Right lung (tissue), 5 donors: ENCODE data around the gene GHRHR. TPM values are rescaled to one million over a fixed set of nuclear protein-coding genes. Genes with fewer than 3 reads are reported as not detected.

Experiments used
- DNase-seq, 2 donors: peaks; one replicate each; pipeline ENCODE4 v3.0.0-alpha.2; 2013
- polyA plus RNA-seq, 5 donors: library from polyadenylated mRNA; unstranded; fragments of 120-200 nt; gene quantifications; one replicate each; pipeline versions ENCODE4 v1.2.1 to v1.2.3, GENCODE V29; 2013; ENCODE audit warnings: inconsistent platforms in 1 of 5, low replicate concordance in 1 of 5; ENCODE audit not compliant: insufficient read length in 5 of 5, insufficient read depth in 1 of 5

Gene GHRHR
- polyA plus RNA-seq, 5 donors, result 0.52 TPM; not detected in 4

DNA sequence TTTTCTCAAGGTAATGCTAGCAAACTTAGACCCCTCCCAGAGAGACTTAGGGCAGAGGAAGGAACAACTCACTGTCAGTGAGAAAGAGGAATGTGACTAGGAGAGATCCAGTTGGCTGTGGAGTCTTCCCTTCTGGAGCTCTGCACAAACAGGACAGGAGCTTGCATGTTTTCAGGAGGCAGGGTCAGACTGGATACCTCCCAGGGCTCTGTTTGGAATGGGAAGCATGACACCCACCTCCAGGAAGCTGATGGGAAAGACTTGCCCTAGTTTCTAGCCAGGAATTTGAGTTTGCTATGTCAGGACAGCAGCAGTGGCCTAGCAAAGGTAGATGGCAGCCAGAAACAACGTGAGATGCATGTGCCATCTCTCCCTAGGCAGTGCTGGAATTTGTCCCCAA lies 40.6 kb downstream of the GHRHR start:
- DNase-seq, result no peak

DNA sequence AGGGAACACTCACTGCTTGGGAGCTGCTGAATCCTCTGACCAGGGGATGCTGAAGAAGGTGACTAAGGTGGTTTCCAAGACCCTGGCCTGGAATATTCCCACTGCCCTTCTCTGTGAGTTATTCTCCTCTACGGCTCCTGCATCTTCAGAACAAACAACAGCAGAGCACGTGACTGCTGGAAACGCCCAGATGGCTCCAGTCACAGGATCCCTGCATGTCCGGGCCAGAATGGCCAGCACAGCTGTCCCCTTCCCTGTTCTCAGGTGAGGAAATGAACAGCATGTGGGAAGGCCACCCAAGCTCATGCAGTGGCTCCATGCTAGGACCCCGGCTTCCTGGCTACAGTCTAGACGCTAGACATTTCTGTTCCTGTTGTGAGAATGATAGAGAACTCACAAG lies 43.1 kb downstream of the GHRHR start:
- no peak for DNase-seq

DNA sequence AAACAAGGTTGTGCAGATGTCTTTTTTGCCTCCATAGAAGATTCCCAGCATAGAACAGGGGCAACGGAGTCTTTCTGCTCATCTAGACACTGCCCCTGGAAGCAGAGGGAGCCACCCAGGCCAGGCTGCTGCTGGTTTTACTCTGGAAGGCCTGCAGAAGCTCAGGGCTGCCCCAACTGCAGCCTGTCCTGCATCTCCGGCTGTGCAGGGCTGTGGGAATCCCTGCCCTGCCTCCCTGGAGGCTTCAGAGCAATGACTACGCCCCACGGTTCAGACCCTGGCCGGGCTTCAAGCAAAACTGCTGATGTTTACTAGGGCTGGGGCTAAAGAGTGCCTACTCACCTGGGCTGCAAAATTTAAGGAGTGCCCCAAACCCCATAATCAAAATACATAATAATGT lies 43.9 kb downstream of the GHRHR start:
- no peak for DNase-seq

DNA sequence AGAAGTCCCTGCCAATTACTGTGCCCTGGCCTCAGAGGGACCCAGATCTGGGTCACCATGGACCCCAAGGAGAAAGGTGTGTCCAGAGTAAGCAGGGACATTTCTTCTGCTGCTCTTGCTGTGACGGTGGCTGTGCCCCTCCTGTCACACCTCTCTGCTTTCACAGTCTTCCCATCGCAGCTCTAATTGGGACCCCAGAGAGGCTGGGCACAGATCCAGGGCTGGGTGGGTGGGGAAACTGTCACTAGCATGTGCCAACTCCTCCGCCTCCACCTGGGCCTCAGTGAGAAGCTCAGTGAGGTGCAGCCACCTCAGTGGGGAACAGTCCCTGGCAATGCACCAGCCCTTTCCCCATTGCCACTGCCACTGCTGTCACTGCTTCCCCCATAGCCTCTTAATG lies 51.1 kb downstream of the GHRHR start:
- DNase-seq, result no peak

DNA sequence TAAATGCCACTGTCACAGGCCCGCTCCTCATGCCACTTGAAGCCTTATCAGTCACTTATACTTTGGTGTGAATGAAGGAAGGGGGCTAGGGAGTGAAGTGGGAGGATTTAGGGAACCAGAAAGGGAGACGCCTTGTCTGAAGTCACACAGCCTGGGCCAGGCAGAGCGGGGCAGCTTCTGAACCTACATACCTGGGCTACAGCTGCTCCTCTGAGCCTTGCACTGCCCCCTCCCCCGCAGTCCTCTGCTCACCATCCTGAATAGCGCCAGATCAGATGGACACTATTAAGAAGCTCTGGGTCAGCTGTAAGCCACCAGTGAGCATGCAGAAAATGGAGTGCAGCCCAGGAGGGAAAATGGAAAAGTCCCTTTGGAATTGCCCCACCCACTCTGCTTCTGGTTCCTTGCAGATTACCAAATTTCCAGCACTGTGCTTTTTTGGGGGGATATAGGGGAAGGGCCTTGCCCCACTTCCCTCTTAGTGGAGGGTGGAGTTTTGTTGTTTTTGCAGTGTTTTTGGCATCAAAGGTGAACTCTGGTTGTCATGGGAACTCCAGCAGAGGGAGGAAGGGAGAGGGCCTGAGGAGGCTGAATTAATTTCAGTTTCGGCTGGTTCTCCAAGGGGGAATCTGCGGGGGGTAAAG lies 53.4 kb downstream of the GHRHR start:
- no peak for DNase-seq

DNA sequence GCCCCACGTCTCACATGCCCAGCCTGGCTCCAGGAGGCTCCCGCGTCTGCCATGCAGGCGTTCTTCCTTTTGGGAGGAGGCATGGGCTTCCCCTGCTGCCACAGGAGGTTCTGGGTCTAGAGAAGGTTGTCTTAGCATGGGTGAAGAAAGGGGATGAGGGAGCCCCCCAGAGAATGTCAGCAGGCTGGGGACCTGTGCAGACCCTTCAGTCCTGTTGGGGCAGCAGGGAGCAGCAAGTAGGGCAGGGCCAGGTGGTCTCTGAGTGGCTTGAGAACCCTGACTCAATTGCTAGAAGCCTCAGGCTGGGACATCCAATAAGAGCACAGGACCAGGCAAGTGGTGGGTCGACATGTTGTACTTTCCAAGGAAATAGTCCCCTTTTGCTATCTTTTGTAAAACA lies 54.0 kb downstream of the GHRHR start:
- no peak for DNase-seq

DNA sequence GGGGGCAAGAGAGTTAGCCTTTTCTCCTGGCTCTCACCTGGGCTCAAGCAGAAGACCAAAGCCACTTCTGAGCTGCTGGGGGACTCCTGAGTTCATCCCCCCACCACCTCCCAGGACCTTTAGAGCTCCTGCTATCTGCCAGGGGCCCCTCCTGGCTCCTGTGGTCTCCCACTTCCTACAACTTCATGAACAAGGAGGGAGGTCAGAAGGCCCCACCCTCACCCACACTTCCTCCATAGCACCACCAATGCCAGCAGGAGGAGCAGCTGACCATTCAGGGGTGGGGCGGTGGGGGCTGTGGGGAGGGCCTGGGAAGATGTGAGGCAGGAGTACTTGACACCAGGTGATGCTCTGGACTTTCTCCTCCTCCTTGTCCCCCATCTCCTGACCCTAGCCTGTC lies 55.8 kb downstream of the GHRHR start:
- DNase-seq, result no peak

DNA sequence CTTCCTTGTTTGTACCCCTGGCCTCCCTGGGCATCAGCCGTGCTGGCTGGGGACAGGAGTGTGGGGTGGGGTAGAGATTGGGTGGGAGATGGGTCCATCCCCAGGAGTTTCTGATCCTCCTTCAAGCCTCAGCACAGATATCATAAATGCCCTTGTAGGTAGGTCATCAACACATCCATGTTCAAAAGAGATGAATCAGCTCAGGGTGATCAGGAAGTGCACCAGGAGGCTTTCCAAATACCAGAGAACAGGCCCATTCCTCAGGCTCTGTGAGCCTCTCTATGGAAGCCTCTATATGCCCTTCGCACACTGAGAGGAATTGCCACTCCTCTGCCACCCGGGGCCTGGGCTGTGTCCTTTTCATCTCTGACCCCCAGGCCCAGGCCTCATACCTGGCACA lies 56.4 kb downstream of the GHRHR start:
- DNase-seq, result no peak

DNA sequence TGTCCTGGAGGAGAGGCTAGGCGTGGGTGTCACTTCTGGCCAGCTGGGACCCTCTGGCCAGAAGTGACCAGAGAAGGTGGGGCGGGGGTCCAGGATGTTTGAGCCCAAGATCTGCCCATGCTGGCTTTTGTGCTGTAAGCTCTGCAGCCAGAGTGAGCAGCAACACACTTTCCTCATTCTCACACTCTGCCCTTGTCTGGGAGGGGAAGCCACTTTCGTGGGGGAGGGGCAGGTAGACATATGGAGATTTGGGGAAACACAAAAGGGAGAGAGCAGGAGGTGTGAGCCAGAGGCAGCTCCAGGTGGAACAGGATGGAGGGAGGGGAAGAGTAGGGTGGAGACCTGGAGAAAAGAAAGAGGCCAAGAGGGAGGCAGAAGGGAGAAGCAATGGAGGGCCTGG lies 56.9 kb downstream of the GHRHR start:
- DNase-seq, result no peak

DNA sequence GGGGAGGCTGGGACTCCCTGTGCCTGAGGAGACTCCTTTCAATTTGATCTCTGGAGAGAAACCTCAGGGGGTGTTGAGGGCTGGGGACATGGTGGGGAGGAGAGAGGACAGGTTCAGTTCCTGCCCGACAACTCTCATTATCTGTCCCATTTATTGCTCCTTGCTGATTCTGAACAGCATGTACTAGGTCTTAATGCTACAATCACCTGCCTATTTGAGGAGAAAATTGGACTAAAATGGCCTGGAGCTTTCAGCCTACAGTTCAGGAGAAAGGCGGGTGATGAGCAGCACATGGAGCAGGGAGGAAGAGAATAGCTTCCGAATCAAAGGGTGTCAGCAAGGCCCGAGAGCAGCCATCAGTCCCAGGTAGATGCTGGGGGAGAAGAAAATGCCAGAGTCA lies 58.4 kb downstream of the GHRHR start:
- DNase-seq, result no peak

DNA sequence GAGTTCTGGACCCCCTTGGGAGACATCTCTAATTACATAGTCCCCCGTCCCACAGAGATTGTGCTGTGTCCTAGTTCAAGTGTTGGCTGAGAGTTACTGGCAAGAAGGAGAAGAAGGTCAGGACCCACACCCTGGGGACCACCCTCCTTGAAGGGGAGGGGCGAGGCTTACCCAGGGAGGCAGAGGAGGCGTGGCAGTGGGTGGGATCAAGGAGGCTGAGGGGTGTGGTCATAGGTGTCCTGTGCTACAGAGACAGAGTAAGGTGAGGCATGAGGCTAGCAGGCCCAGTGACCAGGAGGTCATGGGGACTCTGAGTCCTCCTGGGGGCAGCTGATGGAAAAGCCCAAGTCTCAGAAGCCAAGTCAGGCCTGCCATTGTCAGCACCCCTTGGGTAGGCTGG lies 59.0 kb downstream of the GHRHR start:
- no peak for DNase-seq

DNA sequence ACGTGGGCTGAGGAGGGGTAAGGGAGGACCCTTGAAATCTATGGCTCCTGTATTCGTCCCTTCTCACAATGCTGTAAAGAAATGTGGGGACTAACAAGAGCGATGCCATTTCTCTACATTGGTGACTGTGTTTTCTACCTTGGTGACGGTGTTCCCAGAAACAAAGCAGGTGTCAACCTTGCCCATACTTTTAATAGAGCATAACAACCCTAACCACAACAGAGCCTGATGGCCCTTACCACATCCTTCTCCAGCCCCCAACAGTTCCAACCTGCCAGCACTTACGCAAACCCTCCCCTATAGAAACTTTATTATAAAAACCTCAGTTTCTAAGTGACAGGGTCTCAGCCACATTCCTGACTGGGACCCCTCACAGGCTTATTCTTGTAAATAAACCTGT lies 60.1 kb downstream of the GHRHR start:
- DNase-seq, result no peak

DNA sequence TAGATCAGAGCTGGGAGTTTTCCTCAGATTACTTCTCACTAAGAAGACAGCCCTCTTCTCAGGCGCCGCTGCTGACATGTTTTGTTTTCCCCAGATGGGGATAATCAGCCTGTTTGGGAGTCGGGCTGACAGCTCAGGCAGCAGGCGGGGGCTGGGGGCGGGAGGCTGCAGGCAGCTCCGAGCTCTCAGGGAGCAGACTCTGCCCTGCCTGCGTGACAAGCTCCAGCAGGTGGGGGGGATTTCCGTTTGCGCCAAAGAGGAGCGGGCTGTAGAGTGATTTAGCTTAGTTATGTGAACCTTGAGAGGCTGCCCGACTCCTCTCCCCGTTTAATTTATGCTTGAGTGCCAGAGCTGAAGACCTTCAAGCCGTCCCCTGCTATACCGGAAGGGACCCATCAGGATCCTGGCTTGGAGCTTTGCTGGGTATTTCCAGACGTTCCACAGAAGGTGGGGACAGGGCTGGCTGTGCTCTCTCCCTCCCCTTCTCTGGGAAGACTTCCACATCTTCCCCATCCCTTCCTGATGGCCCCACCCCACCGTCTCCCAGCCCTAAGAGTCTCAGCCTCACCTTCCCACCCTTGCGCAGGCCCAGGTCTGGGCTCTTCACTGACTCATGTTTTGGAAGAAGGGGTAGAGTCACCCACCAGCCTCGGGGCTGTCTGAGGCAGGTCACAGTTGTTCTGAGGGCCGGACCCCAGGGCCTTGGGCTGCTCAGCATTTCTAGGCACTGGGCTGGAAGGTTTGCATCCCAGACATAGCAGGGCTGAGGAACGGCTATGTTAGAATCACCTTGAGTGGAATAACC lies 63.6 kb downstream of the GHRHR start:
- DNase-seq, result peak; percentile 39 to 45

DNA sequence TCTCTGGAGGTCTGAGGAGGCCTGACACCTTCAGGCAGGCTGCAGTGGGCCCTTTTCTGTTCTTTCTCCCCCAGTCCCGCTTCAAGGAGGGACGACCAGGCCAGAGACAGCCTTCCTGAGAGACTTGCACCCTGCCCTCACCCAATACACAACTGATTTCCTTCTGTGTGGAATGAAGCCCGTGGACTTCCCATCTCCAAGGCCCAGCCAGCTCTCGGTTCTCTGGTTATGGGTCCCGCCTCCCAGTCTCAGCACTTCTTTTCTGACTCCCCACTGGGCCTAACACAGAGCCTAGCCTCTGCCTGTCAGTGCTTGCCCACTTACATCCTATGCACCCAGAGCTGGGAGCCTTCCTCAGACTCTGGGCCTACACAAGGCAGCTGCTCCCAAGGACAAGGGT lies 64.3 kb downstream of the GHRHR start:
- no peak for DNase-seq

DNA sequence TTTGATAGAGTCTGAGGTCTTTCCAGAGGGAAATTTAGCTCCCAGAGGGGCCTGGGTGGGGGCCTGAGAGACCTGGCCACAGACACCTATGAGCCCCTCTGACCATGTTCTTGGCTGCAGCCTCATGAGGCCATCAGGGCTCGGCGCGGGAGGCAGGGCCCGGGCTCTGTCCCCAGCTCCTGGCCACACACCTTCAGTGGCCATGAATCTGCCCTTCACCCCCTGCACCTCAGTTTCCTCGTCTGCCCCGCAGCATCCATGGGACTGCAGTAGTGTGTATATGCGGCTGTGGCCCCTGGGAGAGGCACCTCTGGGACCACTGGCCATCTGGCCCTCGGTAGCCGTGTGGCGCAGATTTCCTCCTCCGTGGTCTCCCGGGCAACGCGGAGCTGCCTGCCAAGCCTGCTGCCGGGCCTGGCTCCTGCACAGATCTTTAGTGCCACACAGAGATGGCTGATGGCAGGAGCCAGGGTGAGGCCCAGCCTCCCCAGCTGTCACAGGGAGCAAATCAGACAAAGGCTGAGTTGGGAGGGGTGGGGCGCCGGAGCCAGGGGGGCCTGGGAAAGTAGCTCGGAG lies 64.8 kb downstream of the GHRHR start:
- DNase-seq, result no peak

Other genes with a start within 250 kb of the GHRHR start
- 10 to 100 TPM; 11.7 to 31.2 (median 15.2) TPM for gene INMT, start 211.8 kb upstream of the GHRHR start, polyA plus RNA-seq
- 10 to 100 TPM; 13.7 to 23.3 (median 16.5) TPM for gene MINDY4, start 192.5 kb upstream of the GHRHR start, polyA plus RNA-seq
- 100 to 1,000 TPM in 4 of 5 donors, 10 to 100 TPM in 1; 82.4 to 310 (median 157) TPM for gene AQP1, start 52.1 kb upstream of the GHRHR start, polyA plus RNA-seq
- gene ADCYAP1R1, start 88.4 kb downstream of the GHRHR start, polyA plus RNA-seq, result 1 to 10 TPM in 4 of 5 donors, under 1 TPM in 1; 0.61 to 2.5 (median 1.5) TPM